Thyroid gland (tissue), 4 donors: ENCODE measurements around the gene HMGB4. TPM values are rescaled to one million over a fixed set of nuclear protein-coding genes. Genes with fewer than 3 reads are reported as not detected.

Experiments used
- DNase-seq, 2 donors: peaks; one replicate each; pipeline ENCODE4 v3.0.0-alpha.2; 2019
- H3K27ac ChIP-seq, 3 donors: fragments of 200-600 bp; sonication (generic); 1 replicate in 2 of 3; 2 replicates in 1 of 3; pipeline ENCODE4 v1.5.1; 2016 to 2019; ENCODE audit warnings: mild to moderate bottlenecking in 1 of 3, moderate library complexity in 1 of 3
- H3K27me3 ChIP-seq: fragments of 200-600 bp; sonication (generic); one replicate; pipeline ENCODE4 v1.5.1; 2019
- H3K36me3 ChIP-seq, 2 donors: fragments of 200-600 bp; sonication (generic); one replicate each; pipeline ENCODE4 v1.5.1; 2016 to 2019
- H3K4me1 ChIP-seq, 2 donors: fragments of 200-600 bp; sonication (generic); one replicate each; pipeline ENCODE4 v1.5.1; 2017 to 2019
- H3K4me3 ChIP-seq, 3 donors: fragments of 200-600 bp; sonication (generic); replicated peaks in 1 of 3; 1 replicate in 2 of 3; 2 replicates in 1 of 3; pipeline ENCODE4 v1.5.1; 2016; ENCODE audit warnings: mild to moderate bottlenecking in 1 of 3
- H3K9me3 ChIP-seq: fragments of 200-600 bp; sonication (generic); one replicate; pipeline ENCODE4 v1.5.1; 2017
- CTCF ChIP-seq, 6 experiments: fragments of 200-600 bp in 3 of 6; fragments of 450-650 bp in 3 of 6; sonication (generic) in 3 of 6; IDR thresholded peaks; one replicate each; pipeline ENCODE4 v1.5.1; 2016 to 2019; ENCODE audit warnings: antibody characterized with exemption in 6 of 6, mild to moderate bottlenecking in 2 of 6, inconsistent platforms in 1 of 6, moderate library complexity in 1 of 6
- POLR2A ChIP-seq, 2 donors: fragments of 450-650 bp; IDR thresholded peaks; one replicate each; pipeline ENCODE4 v1.6.1; 2017; ENCODE audit warnings: antibody characterized with exemption in 2 of 2, mild to moderate bottlenecking in 2 of 2, moderate library complexity in 1 of 2
- WGBS, 2 donors: methylation state at CpG; one replicate each; pipeline ENCODE4 v1.1.5; 2017; 5-methylcytosine and 5-hydroxymethylcytosine counted together
- intact Hi-C: fragments of 100-400 bp; cut with DNase I; formaldehyde crosslinking; loops from one replicate; pipeline ENCODE4 v1.15.1; 2023
- total RNA-seq, 4 donors: library from RNA; depleted of rRNA; stranded (reverse); fragments of >200 nt; gene quantifications; one replicate each; pipeline ENCODE4 v1.2.3, GENCODE V29; 2016

HMGB4 gene
- total RNA-seq, 4 donors from 2014 or later, result 1.9 TPM; not detected in 3

GRCh38 chr1:33819913-33820311 lies 44.0 kb upstream of the HMGB4 start:
- Histone ChIP-seq H3K36me3 (no peaks in the 10 kb centered on the region), H3K4me1 (no peaks in the 10 kb centered on the region), H3K9me3 (no peaks in the 10 kb centered on the region), H3K27ac (no peak overlapping the region), H3K27me3 (no peaks in the 10 kb centered on the region), H3K4me3 (no peak overlapping the region)
- no peak for TF ChIP-seq CTCF (IDR thresholded peaks at IDR 0.05)
- TF ChIP-seq POLR2A (IDR thresholded peaks at IDR 0.05), result no peak
- no peak for DNase-seq
- 79 to 91% methylated on average over 7 of the region's 7 CpGs for WGBS, 2 donors
- intact Hi-C loops, result no loop called here

- no peaks in the 10 kb centered on the region for H3K9me3 ChIP-seq
- WGBS, 2 donors, result 77% methylated on average over 5 of the region's 5 CpGs
- H3K27ac ChIP-seq, result no peak overlapping the region
- DNase-seq, result no peak
- intact Hi-C loops, result no loop called here
- no peaks in the 10 kb centered on the region for H3K36me3 ChIP-seq
- H3K27me3 ChIP-seq, result no peaks in the 10 kb centered on the region
- TF ChIP-seq POLR2A (IDR thresholded peaks at IDR 0.05) (no peak), CTCF (IDR thresholded peaks at IDR 0.05) (no peak)
- no peak overlapping the region for H3K4me3 ChIP-seq
- H3K4me1 ChIP-seq, result no peaks in the 10 kb centered on the region
Observed at GRCh38 chr1:33820804-33821203, 43.1 kb upstream of the HMGB4 start.

- Histone ChIP-seq H3K4me1 (no peaks in the 10 kb centered on the region), H3K36me3 (no peaks in the 10 kb centered on the region), H3K27ac (no peak overlapping the region), H3K27me3 (no peaks in the 10 kb centered on the region), H3K9me3 (no peaks in the 10 kb centered on the region), H3K4me3 (no peak overlapping the region)
- TF ChIP-seq POLR2A (IDR thresholded peaks at IDR 0.05), result no peak
- TF ChIP-seq CTCF (IDR thresholded peaks at IDR 0.05), result no peak
- intact Hi-C loops, result no loop called here
- DNase-seq, result no peak
- WGBS, 2 donors, result 92 to 95% methylated on average over 6 of the region's 6 CpGs
Observed at GRCh38 chr1:33821291-33821690, 42.6 kb upstream of the HMGB4 start.

- Histone ChIP-seq H3K9me3 (no peaks in the 10 kb centered on the region), H3K36me3 (no peaks in the 10 kb centered on the region), H3K27me3 (no peaks in the 10 kb centered on the region), H3K4me3 (no peak overlapping the region), H3K27ac (no peak overlapping the region), H3K4me1 (no peaks in the 10 kb centered on the region)
- no peak for TF ChIP-seq POLR2A (IDR thresholded peaks at IDR 0.05)
- no peak for TF ChIP-seq CTCF (IDR thresholded peaks at IDR 0.05)
- intact Hi-C loops, result no loop called here
- 65 to 83% methylated on average over 6 of the region's 6 CpGs for WGBS, 2 donors
- DNase-seq, result no peak
Observed at GRCh38 chr1:33822396-33822795, 41.5 kb upstream of the HMGB4 start.

- H3K4me3 ChIP-seq, result no peak overlapping the region
- WGBS, 2 donors, result 92 to 95% methylated on average over 2 of the region's 2 CpGs
- no peak overlapping the region for H3K27ac ChIP-seq
- no peak for TF ChIP-seq POLR2A (IDR thresholded peaks at IDR 0.05)
- TF ChIP-seq CTCF (IDR thresholded peaks at IDR 0.05), result no peak
- H3K27me3 ChIP-seq, result no peaks in the 10 kb centered on the region
- intact Hi-C loops, result no loop called here
- H3K9me3 ChIP-seq, result no peaks in the 10 kb centered on the region
- no peaks in the 10 kb centered on the region for H3K4me1 ChIP-seq
- no peak for DNase-seq
- no peaks in the 10 kb centered on the region for H3K36me3 ChIP-seq
Observed at GRCh38 chr1:33823401-33823800, 40.5 kb upstream of the HMGB4 start.
